WERI-Rb-1 (cell line): ENCODE data around the gene BCAS3.

Experiments
- DNase-seq: peaks from one replicate; pipeline ENCODE4 v3.0.0-alpha.2; 2020
- H3K27ac ChIP-seq: fragments of 250-450 bp; sonication (Bioruptor Pico); 2 replicates; pipeline ENCODE4 v1.5.1; 2020; ENCODE audit warnings: mild to moderate bottlenecking, moderate library complexity
- H3K27me3 ChIP-seq: fragments of 250-450 bp; sonication (Bioruptor Pico); 2 replicates; pipeline ENCODE4 v1.5.1; 2021; ENCODE audit warnings: mild to moderate bottlenecking, low read depth, moderate library complexity; ENCODE audit not compliant: insufficient read depth, severe bottlenecking
- H3K36me3 ChIP-seq: fragments of 250-450 bp; sonication (Bioruptor Pico); 2 replicates; pipeline ENCODE4 v1.5.1; 2020; ENCODE audit warnings: mild to moderate bottlenecking, moderate library complexity
- H3K4me3 ChIP-seq: 2 replicates; pipeline ENCODE4 v1.5.1; 2011; ENCODE audit warnings: low read depth, mild to moderate bottlenecking, control low read depth, low read length
- H3K9me3 ChIP-seq: fragments of 250-450 bp; sonication (Bioruptor Pico); 2 replicates; pipeline ENCODE4 v1.5.1; 2021; ENCODE audit warnings: mild to moderate bottlenecking, moderate library complexity; ENCODE audit not compliant: severe bottlenecking
- TF ChIP-seq, protein P1 (sequence below): IDR thresholded peaks from 2 replicates; pipeline ENCODE4 v1.5.1; 2011; ENCODE audit warnings: low read depth, mild to moderate bottlenecking, control low read depth, inconsistent platforms, low read length

BCAS3 gene

DNA sequence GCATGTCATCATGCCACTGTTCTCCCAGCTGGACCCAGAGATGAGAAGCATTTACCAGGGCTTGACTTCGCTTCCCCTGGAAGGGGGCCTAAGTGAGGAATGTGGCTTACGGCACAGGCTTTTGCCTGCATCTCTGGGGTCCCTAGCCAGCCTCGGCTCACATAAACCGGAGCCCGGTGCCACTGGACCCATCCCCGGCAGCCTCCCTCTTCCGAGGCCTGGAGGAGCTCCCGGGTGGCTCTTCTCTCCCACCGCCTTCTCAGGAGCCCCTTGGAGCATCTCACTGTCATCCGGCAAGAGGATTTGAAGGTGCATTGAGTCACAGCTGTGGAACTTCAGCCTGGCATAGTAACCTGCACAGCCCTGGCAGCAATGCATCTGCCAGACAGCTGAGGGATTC, 692.1 kb downstream of the BCAS3 start:
- DNase-seq, result no peak
- H3K27ac ChIP-seq, result no peak overlapping the region
- no peaks in the 10 kb centered on the region for H3K27me3 ChIP-seq
- H3K9me3 ChIP-seq, result no peaks in the 10 kb centered on the region
- no peaks in the 10 kb centered on the region for H3K36me3 ChIP-seq
- TF ChIP-seq, protein P1, sequence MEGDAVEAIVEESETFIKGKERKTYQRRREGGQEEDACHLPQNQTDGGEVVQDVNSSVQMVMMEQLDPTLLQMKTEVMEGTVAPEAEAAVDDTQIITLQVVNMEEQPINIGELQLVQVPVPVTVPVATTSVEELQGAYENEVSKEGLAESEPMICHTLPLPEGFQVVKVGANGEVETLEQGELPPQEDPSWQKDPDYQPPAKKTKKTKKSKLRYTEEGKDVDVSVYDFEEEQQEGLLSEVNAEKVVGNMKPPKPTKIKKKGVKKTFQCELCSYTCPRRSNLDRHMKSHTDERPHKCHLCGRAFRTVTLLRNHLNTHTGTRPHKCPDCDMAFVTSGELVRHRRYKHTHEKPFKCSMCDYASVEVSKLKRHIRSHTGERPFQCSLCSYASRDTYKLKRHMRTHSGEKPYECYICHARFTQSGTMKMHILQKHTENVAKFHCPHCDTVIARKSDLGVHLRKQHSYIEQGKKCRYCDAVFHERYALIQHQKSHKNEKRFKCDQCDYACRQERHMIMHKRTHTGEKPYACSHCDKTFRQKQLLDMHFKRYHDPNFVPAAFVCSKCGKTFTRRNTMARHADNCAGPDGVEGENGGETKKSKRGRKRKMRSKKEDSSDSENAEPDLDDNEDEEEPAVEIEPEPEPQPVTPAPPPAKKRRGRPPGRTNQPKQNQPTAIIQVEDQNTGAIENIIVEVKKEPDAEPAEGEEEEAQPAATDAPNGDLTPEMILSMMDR, result no peak
- no peak overlapping the region for H3K4me3 ChIP-seq

DNA sequence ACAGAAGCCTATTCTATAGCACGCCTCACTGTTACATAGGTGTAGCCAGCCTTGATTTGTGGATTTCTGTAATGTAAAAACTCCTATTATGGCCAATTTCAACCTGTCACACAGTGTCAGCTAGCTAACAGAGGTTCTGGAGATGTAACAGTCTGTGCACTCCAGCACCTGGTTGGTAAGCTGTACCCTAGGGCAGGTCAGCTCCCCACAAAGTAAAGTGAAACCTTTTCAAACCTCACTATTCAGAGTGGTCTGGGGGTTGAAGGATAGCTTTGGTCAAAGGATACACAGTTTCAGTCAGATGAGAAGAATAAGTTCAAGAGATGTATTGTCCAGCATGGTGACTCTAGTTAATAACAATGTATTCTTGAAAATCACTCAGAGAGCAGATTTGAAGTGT, 693.5 kb downstream of the BCAS3 start:
- TF ChIP-seq, protein P1, result no peak
- Histone ChIP-seq H3K27ac (no peak overlapping the region), H3K9me3 (no peaks in the 10 kb centered on the region), H3K36me3 (no peaks in the 10 kb centered on the region), H3K4me3 (no peak overlapping the region), H3K27me3 (no peaks in the 10 kb centered on the region)
- no peak for DNase-seq

DNA sequence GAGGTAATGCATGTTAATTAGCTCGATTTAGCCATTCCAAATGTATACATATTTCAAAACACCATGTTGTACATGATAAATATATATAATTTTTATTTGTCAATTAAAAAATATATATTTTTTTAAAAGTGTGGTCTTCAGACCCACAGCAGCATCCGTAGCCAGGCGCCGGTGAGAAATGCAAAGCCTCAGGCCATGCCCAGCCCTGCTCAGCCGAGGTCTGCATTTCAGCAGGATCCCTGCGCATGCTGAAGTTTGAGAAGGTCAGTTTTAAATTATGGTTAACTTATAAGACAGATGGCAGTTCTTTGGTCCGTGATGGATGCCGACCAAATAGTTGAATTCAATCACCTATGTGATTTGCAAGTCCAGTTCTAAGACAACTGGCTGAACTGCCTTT, 694.0 kb downstream of the BCAS3 start:
- no peaks in the 10 kb centered on the region for H3K27me3 ChIP-seq
- DNase-seq, result no peak
- no peak overlapping the region for H3K27ac ChIP-seq
- H3K9me3 ChIP-seq, result no peaks in the 10 kb centered on the region
- TF ChIP-seq, protein P1, result no peak
- H3K4me3 ChIP-seq, result no peak overlapping the region
- no peaks in the 10 kb centered on the region for H3K36me3 ChIP-seq

DNA sequence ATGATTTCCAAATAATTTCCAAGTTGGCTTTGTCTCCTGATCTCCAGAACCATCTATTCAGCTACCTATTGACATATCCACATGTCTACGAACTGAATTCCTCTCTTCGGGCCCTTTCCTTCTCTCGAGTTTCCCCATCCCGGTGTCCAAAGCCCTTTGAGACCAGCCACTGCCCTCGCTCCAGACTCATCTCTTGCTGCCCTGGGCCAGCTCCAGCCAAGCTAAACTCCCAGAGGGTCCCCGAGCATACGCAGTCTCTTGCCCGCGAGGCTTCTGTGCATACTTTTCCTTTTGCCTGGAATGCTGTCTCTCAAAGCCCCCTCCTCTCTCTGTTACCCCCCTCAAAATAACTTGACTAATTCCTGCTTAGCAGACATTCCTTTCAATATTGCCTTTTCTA, 694.8 kb downstream of the BCAS3 start:
- no peaks in the 10 kb centered on the region for H3K27me3 ChIP-seq
- no peak overlapping the region for H3K4me3 ChIP-seq
- TF ChIP-seq, protein P1, result no peak
- no peaks in the 10 kb centered on the region for H3K9me3 ChIP-seq
- no peaks in the 10 kb centered on the region for H3K36me3 ChIP-seq
- no peak for DNase-seq
- H3K27ac ChIP-seq, result no peak overlapping the region

DNA sequence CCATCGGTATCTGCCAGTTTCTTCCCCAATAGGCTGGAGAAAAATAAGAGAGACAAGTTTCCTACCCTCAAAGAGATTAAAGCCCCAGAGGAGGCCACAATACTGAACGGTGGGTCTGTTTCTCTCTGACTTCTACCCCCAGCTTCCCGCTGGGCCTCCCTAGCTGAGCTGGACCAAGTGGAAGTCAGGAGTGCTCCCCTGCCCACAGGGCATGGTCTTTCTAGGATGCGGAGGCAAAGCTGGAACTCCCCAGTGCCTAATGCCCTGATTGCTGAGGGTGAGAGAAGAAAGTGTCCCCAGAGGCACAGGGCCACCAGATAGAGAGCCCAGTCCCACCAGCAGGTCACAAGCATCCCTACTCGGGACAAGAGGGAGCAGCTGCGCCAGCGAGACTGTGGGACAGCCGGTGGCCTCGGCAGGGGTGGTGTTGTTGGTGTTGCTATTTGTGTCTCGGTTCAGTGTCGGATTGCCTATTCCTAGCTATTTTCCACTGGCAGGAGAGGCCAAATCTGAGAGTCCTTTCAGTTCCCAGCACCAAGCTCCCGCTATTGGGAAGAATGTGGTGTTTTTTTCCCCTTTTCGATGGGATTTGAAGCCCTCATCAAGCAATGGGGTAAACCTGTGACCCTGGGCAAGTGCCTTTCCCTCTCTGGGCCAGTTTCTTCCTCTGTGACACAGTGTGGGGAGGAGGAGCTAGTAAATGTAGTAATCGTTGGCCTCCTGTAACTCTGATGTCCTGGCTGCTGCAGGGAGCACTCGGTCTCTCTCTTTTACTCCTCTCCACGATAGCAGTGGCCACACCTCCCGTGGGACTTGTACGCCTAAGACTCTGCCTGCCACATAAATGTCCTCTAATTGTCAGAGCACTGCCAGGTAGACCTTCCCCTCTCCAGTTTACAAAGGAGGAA, 699.5 kb downstream of the BCAS3 start:
- no peaks in the 10 kb centered on the region for H3K27me3 ChIP-seq
- no peak overlapping the region for H3K27ac ChIP-seq
- TF ChIP-seq, protein P1, result no peak
- no peaks in the 10 kb centered on the region for H3K9me3 ChIP-seq
- H3K36me3 ChIP-seq, result no peaks in the 10 kb centered on the region
- H3K4me3 ChIP-seq, result no peak overlapping the region
- DNase-seq, result no peak
